ENCODE data around the gene ARHGAP45. TPM values are rescaled to one million over a fixed set of nuclear protein-coding genes. Genes with fewer than 3 reads are reported as not detected.

Gene ARHGAP45
- total RNA-seq, 3 donors from 2014 or later (not counting 1 experiment from before 2014, with no cell fraction given): 535 to 601 (median 560) TPM

GRCh38 chr19:1086613-1087012 is 19.6 kb downstream of the ARHGAP45 start:
- Histone ChIP-seq H3K9me3 (ENCODE audit: control insufficient read depth, insufficient read depth, low read length) (no peaks in the 10 kb centered on the region), H3K27me3 (ENCODE audit: control insufficient read depth, insufficient read depth, low read length) (no peaks in the 10 kb centered on the region), H3K36me3 (ENCODE audit: control insufficient read depth, insufficient read depth, low read length) (peaks cover 77% of the 10 kb centered on the region), H3K27ac (ENCODE audit: low read length) (peak overlapping the region; percentile 70), H3K4me3 (ENCODE audit: low read length) (no peak overlapping the region), H3K4me1 (ENCODE audit: control insufficient read depth, insufficient read depth, low read length) (peaks cover 54% of the 10 kb centered on the region)
- peak overlapping the region in 1 of 2 donors; percentile 40 for H3K27ac Mint-ChIP-seq
- H3K4me3 Mint-ChIP-seq: no peak overlapping the region
- DNase-seq (no peak), ATAC-seq (no peak)
- H3K4me1 Mint-ChIP-seq: peaks cover 19 to 30% of the 10 kb centered on the region in 2 donors
- TF ChIP-seq CTCF (IDR thresholded peaks at IDR 0.05): no peak
- intact Hi-C loops (cut with micrococcal nuclease): no loop called here
- H3K36me3 Mint-ChIP-seq: no peaks in the 10 kb centered on the region
- no peaks in the 10 kb centered on the region for H3K27me3 Mint-ChIP-seq (ENCODE audit: low read depth in 2 of 2)
- 65% methylated on average over 21 of the region's 21 CpGs for WGBS (ENCODE audit: insufficient coverage)
- H3K9me3 Mint-ChIP-seq: no peaks in the 10 kb centered on the region

GRCh38 chr19:1087813-1088415 is 20.9 kb downstream of the ARHGAP45 start:
- intact Hi-C loops (cut with micrococcal nuclease): loop anchor here (1.0 kb wide), 1 partner anchor 11 kb away; no protein-coding TSS in a partner anchor

GRCh38 chr19:1088416-1089010 is 21.5 kb downstream of the ARHGAP45 start:
- H3K4me1 Mint-ChIP-seq: peaks cover 19 to 35% of the 10 kb centered on the region in 2 donors
- Histone ChIP-seq H3K4me3 (ENCODE audit: low read length) (no peak overlapping the region), H3K27ac (ENCODE audit: low read length) (peak overlapping the region; percentile 70), H3K4me1 (ENCODE audit: control insufficient read depth, insufficient read depth, low read length) (peaks cover 48% of the 10 kb centered on the region), H3K27me3 (ENCODE audit: control insufficient read depth, insufficient read depth, low read length) (no peaks in the 10 kb centered on the region), H3K9me3 (ENCODE audit: control insufficient read depth, insufficient read depth, low read length) (no peaks in the 10 kb centered on the region), H3K36me3 (ENCODE audit: control insufficient read depth, insufficient read depth, low read length) (peaks cover 68% of the 10 kb centered on the region)
- ATAC-seq: peak in 2 of 3 donors; percentile 10 to 11
- H3K9me3 Mint-ChIP-seq: no peaks in the 10 kb centered on the region
- peak overlapping the region; percentile 78 to 87 for H3K27ac Mint-ChIP-seq
- no peaks in the 10 kb centered on the region for H3K27me3 Mint-ChIP-seq (ENCODE audit: low read depth in 2 of 2)
- no peak for TF ChIP-seq CTCF (IDR thresholded peaks at IDR 0.05)
- intact Hi-C loops (cut with micrococcal nuclease): loop anchor here (1.0 kb wide), 1 partner anchor 11 kb away; no protein-coding TSS in a partner anchor
- peak in 1 of 2 donors; percentile 56 for DNase-seq
- peak overlapping the region; percentile 35 for H3K4me3 Mint-ChIP-seq
- no peaks in the 10 kb centered on the region for H3K36me3 Mint-ChIP-seq
- WGBS (ENCODE audit: insufficient coverage): 60% methylated on average over 27 of the region's 27 CpGs

More at GRCh38 chr19:1087813-1088415, 20.9 kb downstream of the ARHGAP45 start:
- ATAC-seq (peak; percentile 34 to 62 (median 52)), DNase-seq (peak in 1 of 2 donors; percentile 78)
- Histone ChIP-seq H3K4me3 (ENCODE audit: low read length) (no peak overlapping the region), H3K36me3 (ENCODE audit: control insufficient read depth, insufficient read depth, low read length) (peaks cover 72% of the 10 kb centered on the region), H3K27me3 (ENCODE audit: control insufficient read depth, insufficient read depth, low read length) (no peaks in the 10 kb centered on the region), H3K9me3 (ENCODE audit: control insufficient read depth, insufficient read depth, low read length) (no peaks in the 10 kb centered on the region), H3K4me1 (ENCODE audit: control insufficient read depth, insufficient read depth, low read length) (peaks cover 45% of the 10 kb centered on the region), H3K27ac (ENCODE audit: low read length) (peak overlapping the region; percentile 70)
- peak overlapping the region; percentile 49 for H3K4me3 Mint-ChIP-seq
- H3K36me3 Mint-ChIP-seq: no peaks in the 10 kb centered on the region
- 6% methylated on average over 27 of the region's 27 CpGs for WGBS (ENCODE audit: insufficient coverage)
- peaks cover 19 to 30% of the 10 kb centered on the region in 2 donors for H3K4me1 Mint-ChIP-seq
- peak overlapping the region; percentile 78 to 87 for H3K27ac Mint-ChIP-seq
- H3K27me3 Mint-ChIP-seq (ENCODE audit: low read depth in 2 of 2): no peaks in the 10 kb centered on the region
- H3K9me3 Mint-ChIP-seq: no peaks in the 10 kb centered on the region
- no peak for TF ChIP-seq CTCF (IDR thresholded peaks at IDR 0.05)
